Keratinocyte (primary cell): ENCODE data around the gene NAXE. TPM values are rescaled to one million over a fixed set of nuclear protein-coding genes. Genes with fewer than 3 reads are reported as not detected.

Experiments used
- DNase-seq: peaks from one replicate; pipeline ENCODE4 v3.0.0-alpha.2; 2011; ENCODE audit warnings: low read depth, missing footprints, low spot score
- FAIRE-seq: peaks from 2 replicates; lab custom pipeline; 2011; peaks lifted over from hg19 to GRCh38; lab: Jason Lieb, UNC
- H2AFZ ChIP-seq: 2 replicates; pipeline ENCODE4 v1.6.0; 2012; ENCODE audit warnings: low read length, control low read depth, inconsistent platforms; ENCODE audit not compliant: control insufficient read depth
- H3K27ac ChIP-seq: 2 replicates; pipeline ENCODE4 v1.5.1; 2011; ENCODE audit warnings: low read length; ENCODE audit not compliant: control insufficient read depth, insufficient read depth
- H3K27me3 ChIP-seq: 3 replicates; pipeline ENCODE4 v1.6.0; 2011; ENCODE audit warnings: low read length; ENCODE audit not compliant: control insufficient read depth, insufficient read depth; ENCODE audit errors: extremely low read depth
- H3K36me3 ChIP-seq, 2 experiments: 2 replicates in 1 of 2; 3 replicates in 1 of 2; pipeline ENCODE4 v1.5.1; 2011; ENCODE audit warnings: low read length in 2 of 2, mild to moderate bottlenecking in 1 of 2; ENCODE audit not compliant: control insufficient read depth in 2 of 2, insufficient read depth in 2 of 2; ENCODE audit errors: extremely low read depth in 1 of 2
- H3K4me1 ChIP-seq: 3 replicates; pipeline ENCODE4 v1.5.1; 2011; ENCODE audit warnings: low read length; ENCODE audit not compliant: control insufficient read depth, insufficient read depth; ENCODE audit errors: extremely low read depth
- H3K4me2 ChIP-seq: 3 replicates; pipeline ENCODE4 v1.6.0; 2011; ENCODE audit warnings: low read depth, low read length; ENCODE audit not compliant: control insufficient read depth, insufficient read depth; ENCODE audit errors: extremely low read depth
- H3K4me3 ChIP-seq, 3 experiments: fragments of 200-600 bp in 1 of 3; sonication (generic) in 1 of 3; 2 replicates in 2 of 3; 3 replicates in 1 of 3; pipeline ENCODE4 v1.5.1; 2011 to 2016; ENCODE audit warnings: low read length in 3 of 3, mild to moderate bottlenecking in 3 of 3, control low read depth in 2 of 3, inconsistent platforms in 1 of 3, low read depth in 1 of 3, mixed read lengths in 1 of 3, mixed run types in 1 of 3, moderate library complexity in 1 of 3; ENCODE audit not compliant: control insufficient read depth in 2 of 3, insufficient read depth in 2 of 3; ENCODE audit errors: extremely low read depth in 1 of 3
- H3K79me2 ChIP-seq: 2 replicates; pipeline ENCODE4 v1.6.0; 2012; ENCODE audit warnings: low read length; ENCODE audit not compliant: control insufficient read depth, insufficient read depth
- H3K9ac ChIP-seq: 3 replicates; pipeline ENCODE4 v1.6.0; 2011; ENCODE audit warnings: low read length; ENCODE audit not compliant: control insufficient read depth, insufficient read depth; ENCODE audit errors: extremely low read depth
- H3K9me1 ChIP-seq: 3 replicates; pipeline ENCODE4 v1.6.0; 2011; ENCODE audit warnings: low read length; ENCODE audit not compliant: control insufficient read depth, insufficient read depth; ENCODE audit errors: extremely low read depth
- H3K9me3 ChIP-seq: 2 replicates; pipeline ENCODE4 v1.5.1; 2012; ENCODE audit warnings: low read depth, low read length; ENCODE audit not compliant: control insufficient read depth
- H4K20me1 ChIP-seq: 3 replicates; pipeline ENCODE4 v1.6.0; 2011; ENCODE audit warnings: low read length; ENCODE audit not compliant: control insufficient read depth, insufficient read depth; ENCODE audit errors: extremely low read depth
- EZH2 ChIP-seq: IDR thresholded peaks from one replicate; pipeline ENCODE4 v1.6.1; 2012; ENCODE audit warnings: inconsistent platforms, mild to moderate bottlenecking, low read length, moderate library complexity
- dilution Hi-C: fragments of 300-500 bp; cut with MboI; formaldehyde crosslinking; loops from one replicate; pipeline ENCODE4 v1.7.0; 2020; ENCODE audit warnings: low sequenced_read_pairs; ENCODE audit not compliant: extremely low pct_ligation_motif_present
- polyA plus RNA-seq, 5 experiments: library from polyadenylated mRNA; depleted of rRNA in 3 of 5; stranded (reverse) in 3 of 5; stranded (forward) in 1 of 5; unstranded in 1 of 5; fragments of >200 nt; gene quantifications; 1 replicate in 1 of 5; 2 replicates in 3 of 5; 3 replicates in 1 of 5; pipeline versions ENCODE4 v1.2.1 to v1.2.3, GENCODE V29; 2011 to 2012; ENCODE audit warnings: missing spikeins in 2 of 5, low read depth in 1 of 5, low replicate concordance in 1 of 5
- TF ChIP-seq, protein P1 (sequence below), 3 experiments: IDR thresholded peaks in 1 of 3; conservative IDR thresholded peaks in 1 of 3; optimal IDR thresholded peaks in 1 of 3; 2 replicates in 2 of 3; 3 replicates in 1 of 3; pipeline versions ENCODE3 to v1.5.1; 2011; ENCODE audit warnings: low read length in 3 of 3, mild to moderate bottlenecking in 3 of 3, moderate library complexity in 2 of 3, control low read depth in 1 of 3, inconsistent platforms in 1 of 3; ENCODE audit not compliant: insufficient read depth in 2 of 3; ENCODE audit errors: extremely low read depth in 1 of 3

The NAXE gene
- polyA plus RNA-seq, 1 donor (not counting 4 experiments of a cell fraction or from before 2014, with no cell fraction given): 74.7 TPM

DNA sequence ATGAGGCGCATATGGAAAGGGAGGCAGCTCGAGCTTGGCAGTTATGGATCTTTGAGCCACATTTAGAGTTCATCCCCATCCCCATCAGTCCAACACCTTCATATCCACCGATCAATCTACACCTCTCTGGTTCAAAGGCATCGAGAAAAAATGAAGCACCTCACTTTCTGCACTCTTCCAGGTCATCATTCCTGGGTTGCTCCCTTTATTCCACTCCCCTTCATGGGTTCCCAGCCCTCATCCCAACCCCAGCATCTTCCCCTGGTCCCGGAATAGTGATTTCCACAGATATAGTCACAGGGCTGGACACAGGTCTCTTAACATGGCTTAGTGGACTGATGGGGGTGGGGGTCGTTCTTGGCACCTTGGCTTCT is 28.0 kb downstream of the NAXE start:
- Histone ChIP-seq H3K9ac (no peak overlapping the region), H4K20me1 (no peaks in the 10 kb centered on the region), H3K36me3 (no peaks in the 10 kb centered on the region), H3K27me3 (peaks cover 38% of the 10 kb centered on the region), H3K9me3 (no peaks in the 10 kb centered on the region), H3K4me2 (no peak overlapping the region), H3K27ac (no peak overlapping the region), H3K4me3 (no peak overlapping the region), H3K4me1 (no peaks in the 10 kb centered on the region), H2AFZ (no peak overlapping the region), H3K79me2 (no peaks in the 10 kb centered on the region), H3K9me1 (no peaks in the 10 kb centered on the region)
- DNase-seq (no peak), FAIRE-seq (no peak)
- dilution Hi-C loops: no loop called here
- TF ChIP-seq, protein P1, sequence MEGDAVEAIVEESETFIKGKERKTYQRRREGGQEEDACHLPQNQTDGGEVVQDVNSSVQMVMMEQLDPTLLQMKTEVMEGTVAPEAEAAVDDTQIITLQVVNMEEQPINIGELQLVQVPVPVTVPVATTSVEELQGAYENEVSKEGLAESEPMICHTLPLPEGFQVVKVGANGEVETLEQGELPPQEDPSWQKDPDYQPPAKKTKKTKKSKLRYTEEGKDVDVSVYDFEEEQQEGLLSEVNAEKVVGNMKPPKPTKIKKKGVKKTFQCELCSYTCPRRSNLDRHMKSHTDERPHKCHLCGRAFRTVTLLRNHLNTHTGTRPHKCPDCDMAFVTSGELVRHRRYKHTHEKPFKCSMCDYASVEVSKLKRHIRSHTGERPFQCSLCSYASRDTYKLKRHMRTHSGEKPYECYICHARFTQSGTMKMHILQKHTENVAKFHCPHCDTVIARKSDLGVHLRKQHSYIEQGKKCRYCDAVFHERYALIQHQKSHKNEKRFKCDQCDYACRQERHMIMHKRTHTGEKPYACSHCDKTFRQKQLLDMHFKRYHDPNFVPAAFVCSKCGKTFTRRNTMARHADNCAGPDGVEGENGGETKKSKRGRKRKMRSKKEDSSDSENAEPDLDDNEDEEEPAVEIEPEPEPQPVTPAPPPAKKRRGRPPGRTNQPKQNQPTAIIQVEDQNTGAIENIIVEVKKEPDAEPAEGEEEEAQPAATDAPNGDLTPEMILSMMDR (optimal IDR thresholded peaks at IDR 0.05 in 1 of 3, IDR thresholded peaks at IDR 0.05 in 1 of 3, conservative IDR thresholded peaks at IDR 0.05 in 1 of 3; ENCODE audit: extremely low read depth in 1 of 3, insufficient read depth in 2 of 3, low read length in 3 of 3): no peak
- no peak for TF ChIP-seq EZH2

GRCh38 chr1:156622581-156623297 is 31.2 kb downstream of the NAXE start:
- dilution Hi-C loops: no loop called here
- H3K4me2 ChIP-seq: no peak overlapping the region
- H3K79me2 ChIP-seq: no peaks in the 10 kb centered on the region
- no peaks in the 10 kb centered on the region for H3K36me3 ChIP-seq
- DNase-seq (no peak), FAIRE-seq (no peak)
- H3K9me1 ChIP-seq: no peaks in the 10 kb centered on the region
- H3K4me3 ChIP-seq: no peak overlapping the region
- TF ChIP-seq, protein P1 (optimal IDR thresholded peaks at IDR 0.05 in 1 of 3, IDR thresholded peaks at IDR 0.05 in 1 of 3, conservative IDR thresholded peaks at IDR 0.05 in 1 of 3; ENCODE audit: extremely low read depth in 1 of 3, insufficient read depth in 2 of 3, low read length in 3 of 3): no peak
- no peak for TF ChIP-seq EZH2
- H3K27me3 ChIP-seq: peaks cover 47% of the 10 kb centered on the region
- H3K9me3 ChIP-seq: no peaks in the 10 kb centered on the region
- H3K9ac ChIP-seq: no peak overlapping the region
- no peaks in the 10 kb centered on the region for H3K4me1 ChIP-seq
- no peak overlapping the region for H2AFZ ChIP-seq
- no peak overlapping the region for H3K27ac ChIP-seq
- H4K20me1 ChIP-seq: no peaks in the 10 kb centered on the region
